Esophagus squamous epithelium (tissue), 4 donors: ENCODE measurements around the gene JAK3.

ENCODE experiments used
- POLR2A ChIP-seq, 4 donors: fragments of 450-650 bp; IDR thresholded peaks; one replicate each; pipeline ENCODE4 v1.6.1; 2017; ENCODE audit warnings: antibody characterized with exemption in 4 of 4, mild to moderate bottlenecking in 4 of 4, moderate library complexity in 3 of 4
- TF ChIP-seq, protein P1 (sequence below), 6 experiments: fragments of 450-650 bp in 4 of 6; fragments of 200-600 bp in 2 of 6; sonication (generic) in 2 of 6; IDR thresholded peaks; one replicate each; pipeline ENCODE4 v1.5.1; 2016 to 2019; ENCODE audit warnings: antibody characterized with exemption in 6 of 6, mild to moderate bottlenecking in 4 of 6, moderate library complexity in 4 of 6

DNA sequence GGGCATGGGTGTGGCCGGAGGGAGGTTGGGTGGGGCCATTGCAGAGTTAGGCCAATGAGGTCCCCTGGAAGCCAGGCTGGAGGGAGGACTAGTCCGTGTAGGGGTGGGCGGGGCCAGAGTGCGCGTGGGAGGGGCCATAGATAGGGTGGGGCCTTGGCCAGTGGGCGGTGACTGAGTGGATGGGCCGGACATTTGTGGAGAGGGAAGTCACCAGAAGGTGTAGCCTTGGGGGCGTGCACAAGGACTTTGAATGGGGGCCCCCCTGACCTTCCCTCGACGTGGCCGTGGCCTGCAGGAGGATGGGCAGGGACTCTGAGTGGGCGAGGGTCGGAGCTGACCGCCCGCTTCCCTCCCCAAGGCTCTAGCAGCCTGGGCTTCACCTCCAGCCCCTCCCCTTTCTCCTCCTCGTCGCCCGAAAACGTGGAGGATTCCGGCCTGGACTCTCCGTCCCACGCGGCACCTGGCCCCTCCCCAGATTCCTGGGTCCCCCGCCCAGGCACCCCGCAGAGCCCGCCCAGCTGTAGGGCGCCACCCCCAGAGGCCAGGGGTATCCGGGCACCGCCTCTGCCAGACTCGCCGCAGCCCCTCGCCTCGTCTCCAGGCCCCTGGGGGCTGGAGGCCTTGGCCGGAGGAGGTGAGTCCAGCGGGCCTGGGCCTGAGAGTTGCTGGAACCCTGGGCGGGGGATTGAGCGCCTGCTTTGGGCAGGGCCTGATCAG is 69.4 kb downstream of the JAK3 start:
- TF ChIP-seq, protein P1, sequence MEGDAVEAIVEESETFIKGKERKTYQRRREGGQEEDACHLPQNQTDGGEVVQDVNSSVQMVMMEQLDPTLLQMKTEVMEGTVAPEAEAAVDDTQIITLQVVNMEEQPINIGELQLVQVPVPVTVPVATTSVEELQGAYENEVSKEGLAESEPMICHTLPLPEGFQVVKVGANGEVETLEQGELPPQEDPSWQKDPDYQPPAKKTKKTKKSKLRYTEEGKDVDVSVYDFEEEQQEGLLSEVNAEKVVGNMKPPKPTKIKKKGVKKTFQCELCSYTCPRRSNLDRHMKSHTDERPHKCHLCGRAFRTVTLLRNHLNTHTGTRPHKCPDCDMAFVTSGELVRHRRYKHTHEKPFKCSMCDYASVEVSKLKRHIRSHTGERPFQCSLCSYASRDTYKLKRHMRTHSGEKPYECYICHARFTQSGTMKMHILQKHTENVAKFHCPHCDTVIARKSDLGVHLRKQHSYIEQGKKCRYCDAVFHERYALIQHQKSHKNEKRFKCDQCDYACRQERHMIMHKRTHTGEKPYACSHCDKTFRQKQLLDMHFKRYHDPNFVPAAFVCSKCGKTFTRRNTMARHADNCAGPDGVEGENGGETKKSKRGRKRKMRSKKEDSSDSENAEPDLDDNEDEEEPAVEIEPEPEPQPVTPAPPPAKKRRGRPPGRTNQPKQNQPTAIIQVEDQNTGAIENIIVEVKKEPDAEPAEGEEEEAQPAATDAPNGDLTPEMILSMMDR (IDR thresholded peaks at IDR 0.05) = no peak
- no peak for TF ChIP-seq POLR2A (IDR thresholded peaks at IDR 0.05)
